ENCODE results near the gene A2ML1.

- TF ChIP-seq, protein P1, sequence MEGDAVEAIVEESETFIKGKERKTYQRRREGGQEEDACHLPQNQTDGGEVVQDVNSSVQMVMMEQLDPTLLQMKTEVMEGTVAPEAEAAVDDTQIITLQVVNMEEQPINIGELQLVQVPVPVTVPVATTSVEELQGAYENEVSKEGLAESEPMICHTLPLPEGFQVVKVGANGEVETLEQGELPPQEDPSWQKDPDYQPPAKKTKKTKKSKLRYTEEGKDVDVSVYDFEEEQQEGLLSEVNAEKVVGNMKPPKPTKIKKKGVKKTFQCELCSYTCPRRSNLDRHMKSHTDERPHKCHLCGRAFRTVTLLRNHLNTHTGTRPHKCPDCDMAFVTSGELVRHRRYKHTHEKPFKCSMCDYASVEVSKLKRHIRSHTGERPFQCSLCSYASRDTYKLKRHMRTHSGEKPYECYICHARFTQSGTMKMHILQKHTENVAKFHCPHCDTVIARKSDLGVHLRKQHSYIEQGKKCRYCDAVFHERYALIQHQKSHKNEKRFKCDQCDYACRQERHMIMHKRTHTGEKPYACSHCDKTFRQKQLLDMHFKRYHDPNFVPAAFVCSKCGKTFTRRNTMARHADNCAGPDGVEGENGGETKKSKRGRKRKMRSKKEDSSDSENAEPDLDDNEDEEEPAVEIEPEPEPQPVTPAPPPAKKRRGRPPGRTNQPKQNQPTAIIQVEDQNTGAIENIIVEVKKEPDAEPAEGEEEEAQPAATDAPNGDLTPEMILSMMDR (IDR thresholded peaks at IDR 0.05; ENCODE audit: low read depth, low read length) = no peak
- no peak for TF ChIP-seq EZH2phosphoT487 (IDR thresholded peaks at IDR 0.05; ENCODE audit: low read depth)
Measured at GRCh38 chr12:8837291-8837690, 14.9 kb downstream of the A2ML1 start.
